ENCODE results near the gene GET3.

- TF ChIP-seq EZH2 (IDR thresholded peaks at IDR 0.05; ENCODE audit: borderline replicate concordance, low read depth, low read length, severe bottlenecking) (no peak), CTCF (IDR thresholded peaks at IDR 0.05; ENCODE audit: borderline replicate concordance, extremely low read depth, low read length, poor library complexity, severe bottlenecking) (peak; percentile 99)
Measured at GRCh38 chr19:12796146-12797071, 59.1 kb downstream of the GET3 start.

Data from DND-41 (cell line).